ENCODE measurements around the gene CDC6.

- TF ChIP-seq CTCF (IDR thresholded peaks at IDR 0.05; ENCODE audit: low read depth, low read length) (no peak), POLR2A (IDR thresholded peaks at IDR 0.05; ENCODE audit: extremely low read depth, insufficient read length) (no peak), MAX (IDR thresholded peaks at IDR 0.05; ENCODE audit: low read depth, low read length) (0 out of 2 replicates have a peak, but pooled peaks have one; percentile 42), MYC (IDR thresholded peaks at IDR 0.05; ENCODE audit: low read depth, low read length) (peak; percentile 20; the same call in 1 of the 2 replicates)
These were observed 65.2 kb downstream of the CDC6 start for GRCh38 chr17:40352779-40353394.

Data from NB4 (cell line).